HUES6 (cell line): ENCODE measurements around the gene EPHA6.
"Not testable (repeated sequence)": the region's sequence is repeated elsewhere in the genome, so short reads cannot be mapped to it uniquely, and the experiment has no call there.

Experiments
- H3K27ac ChIP-seq: 2 replicates; pipeline ENCODE4 v1.7.0; 2013; ENCODE audit warnings: low read depth, mild to moderate bottlenecking, low read length, inconsistent platforms
- H3K27me3 ChIP-seq: 2 replicates; pipeline ENCODE4 v1.6.1; 2013; ENCODE audit warnings: low read length; ENCODE audit not compliant: control insufficient read depth, insufficient read depth
- H3K36me3 ChIP-seq: 2 replicates; pipeline ENCODE4 v1.6.1; 2013; ENCODE audit warnings: low read length; ENCODE audit not compliant: control insufficient read depth, insufficient read depth
- H3K4me1 ChIP-seq: 2 replicates; pipeline ENCODE4 v1.6.1; 2013; ENCODE audit warnings: low read length; ENCODE audit not compliant: control insufficient read depth, insufficient read depth
- H3K4me3 ChIP-seq: 2 replicates; pipeline ENCODE4 v1.5.1; 2013; ENCODE audit warnings: low read depth, low read length
- H3K9ac ChIP-seq: one replicate; pipeline ENCODE4 v1.6.1; 2013; ENCODE audit warnings: mild to moderate bottlenecking, low read length
- H3K9me3 ChIP-seq: 2 replicates; pipeline ENCODE4 v1.6.1; 2013; ENCODE audit warnings: low read depth, low read length; ENCODE audit not compliant: control insufficient read depth, insufficient read depth

Gene EPHA6

GRCh38 chr3:97504463-97504862 lies 690.1 kb downstream of the EPHA6 start:
- Histone ChIP-seq H3K9ac (no peak overlapping the region), H3K27me3 (no peaks in the 10 kb centered on the region), H3K27ac (no peak overlapping the region)

GRCh38 chr3:97510795-97511194 lies 696.4 kb downstream of the EPHA6 start:
- no peak overlapping the region for H3K27ac ChIP-seq
- no peak overlapping the region for H3K4me3 ChIP-seq
- no peaks in the 10 kb centered on the region for H3K27me3 ChIP-seq
- H3K4me1 ChIP-seq, result peaks cover 4% of the 10 kb centered on the region; the same call in 1 of the 2 replicates
- H3K9ac ChIP-seq, result no peak overlapping the region
- H3K36me3 ChIP-seq, result no peaks in the 10 kb centered on the region
- no peaks in the 10 kb centered on the region for H3K9me3 ChIP-seq

More at GRCh38 chr3:97504463-97504862, 690.1 kb downstream of the EPHA6 start:
- Histone ChIP-seq H3K9me3 (peaks cover 18% of the 10 kb centered on the region), H3K36me3 (no peaks in the 10 kb centered on the region), H3K4me3 (no peak overlapping the region), H3K4me1 (no peaks in the 10 kb centered on the region)

- no peaks in the 10 kb centered on the region for H3K27me3 ChIP-seq
- H3K9ac ChIP-seq, result no peak overlapping the region
- no peaks in the 10 kb centered on the region for H3K9me3 ChIP-seq
- peaks cover 4% of the 10 kb centered on the region; the same call in 1 of the 2 replicates for H3K4me1 ChIP-seq
- no peak overlapping the region for H3K4me3 ChIP-seq
- no peak overlapping the region for H3K27ac ChIP-seq
- H3K36me3 ChIP-seq, result no peaks in the 10 kb centered on the region
Measured at GRCh38 chr3:97515076-97515475, 700.7 kb downstream of the EPHA6 start.

- Histone ChIP-seq H3K9me3 (no peaks in the 10 kb centered on the region), H3K36me3 (no peaks in the 10 kb centered on the region), H3K27me3 (no peaks in the 10 kb centered on the region)
Measured at GRCh38 chr3:97530691-97531090, 716.3 kb downstream of the EPHA6 start.

GRCh38 chr3:97547573-97547972 lies 733.2 kb downstream of the EPHA6 start:
- not testable (repeated sequence) for H3K4me3 ChIP-seq, H3K9ac ChIP-seq, H3K27ac ChIP-seq, H3K4me1 ChIP-seq, H3K36me3 ChIP-seq, H3K27me3 ChIP-seq
- H3K9me3 ChIP-seq, result peaks cover 10% of the 10 kb centered on the region

More at GRCh38 chr3:97530691-97531090, 716.3 kb downstream of the EPHA6 start:
- Histone ChIP-seq H3K9ac (no peak overlapping the region), H3K4me1 (no peaks in the 10 kb centered on the region), H3K27ac (no peak overlapping the region), H3K4me3 (no peak overlapping the region)

GRCh38 chr3:97550408-97550807 lies 736.0 kb downstream of the EPHA6 start:
- H3K36me3 ChIP-seq, result no peaks in the 10 kb centered on the region
- no peak overlapping the region for H3K27ac ChIP-seq
- H3K9me3 ChIP-seq, result peaks cover 13% of the 10 kb centered on the region
- no peaks in the 10 kb centered on the region for H3K27me3 ChIP-seq
- H3K9ac ChIP-seq, result no peak overlapping the region
- no peak overlapping the region for H3K4me3 ChIP-seq
- no peaks in the 10 kb centered on the region for H3K4me1 ChIP-seq

- Histone ChIP-seq H3K27ac (no peak overlapping the region), H3K4me3 (no peak overlapping the region), H3K27me3 (no peaks in the 10 kb centered on the region), H3K9ac (no peak overlapping the region), H3K9me3 (peaks cover 15% of the 10 kb centered on the region), H3K36me3 (no peaks in the 10 kb centered on the region), H3K4me1 (no peaks in the 10 kb centered on the region)
Measured at GRCh38 chr3:97552186-97552585, 737.8 kb downstream of the EPHA6 start.

- H3K36me3 ChIP-seq, result no peaks in the 10 kb centered on the region
- H3K4me3 ChIP-seq, result no peak overlapping the region
- no peak overlapping the region for H3K27ac ChIP-seq
- no peak overlapping the region for H3K9ac ChIP-seq
- no peaks in the 10 kb centered on the region for H3K27me3 ChIP-seq
- H3K9me3 ChIP-seq, result no peaks in the 10 kb centered on the region
- H3K4me1 ChIP-seq, result no peaks in the 10 kb centered on the region
Measured at GRCh38 chr3:97575742-97576141, 761.3 kb downstream of the EPHA6 start.

- no peak overlapping the region for H3K4me3 ChIP-seq
- no peak overlapping the region for H3K9ac ChIP-seq
- H3K27ac ChIP-seq, result no peak overlapping the region
- no peaks in the 10 kb centered on the region for H3K36me3 ChIP-seq
- H3K4me1 ChIP-seq, result no peaks in the 10 kb centered on the region
- no peaks in the 10 kb centered on the region for H3K9me3 ChIP-seq
- no peaks in the 10 kb centered on the region for H3K27me3 ChIP-seq
Measured at GRCh38 chr3:97576221-97576620, 761.8 kb downstream of the EPHA6 start.

GRCh38 chr3:97579365-97579764 lies 765.0 kb downstream of the EPHA6 start:
- Histone ChIP-seq H3K36me3 (no peaks in the 10 kb centered on the region), H3K4me1 (no peaks in the 10 kb centered on the region), H3K4me3 (no peak overlapping the region), H3K27me3 (no peaks in the 10 kb centered on the region), H3K27ac (no peak overlapping the region), H3K9ac (no peak overlapping the region), H3K9me3 (no peaks in the 10 kb centered on the region)

- Histone ChIP-seq H3K9me3 (no peaks in the 10 kb centered on the region), H3K36me3 (no peaks in the 10 kb centered on the region), H3K9ac (no peak overlapping the region), H3K4me1 (no peaks in the 10 kb centered on the region), H3K4me3 (no peak overlapping the region), H3K27ac (no peak overlapping the region), H3K27me3 (no peaks in the 10 kb centered on the region)
Measured at GRCh38 chr3:97610626-97611025, 796.2 kb downstream of the EPHA6 start.

GRCh38 chr3:97612632-97613031 lies 798.2 kb downstream of the EPHA6 start:
- H3K27me3 ChIP-seq, result no peaks in the 10 kb centered on the region
- H3K4me3 ChIP-seq, result no peak overlapping the region
- no peaks in the 10 kb centered on the region for H3K4me1 ChIP-seq
- no peak overlapping the region for H3K27ac ChIP-seq
- H3K9ac ChIP-seq, result no peak overlapping the region
- H3K9me3 ChIP-seq, result peaks cover 4% of the 10 kb centered on the region; the same call in 1 of the 2 replicates
- H3K36me3 ChIP-seq, result no peaks in the 10 kb centered on the region
